Esophagus muscularis mucosa (tissue), 4 donors: Measurements from ENCODE around the gene FRY.

Source experiments
- CTCF ChIP-seq, 3 experiments: fragments of 200-600 bp in 2 of 3; fragments of 450-650 bp in 1 of 3; sonication (generic) in 2 of 3; IDR thresholded peaks; one replicate each; pipeline ENCODE4 v1.5.1; 2017 to 2019; ENCODE audit warnings: antibody characterized with exemption in 3 of 3, mild to moderate bottlenecking in 2 of 3, moderate library complexity in 1 of 3
- EP300 ChIP-seq: sonication (generic); formaldehyde crosslinking; IDR thresholded peaks from one replicate; pipeline ENCODE4 v1.6.1; 2017; ENCODE audit warnings: antibody characterized with exemption
- POLR2A ChIP-seq: fragments of 450-650 bp; IDR thresholded peaks from one replicate; pipeline ENCODE4 v1.6.1; 2017; ENCODE audit warnings: antibody characterized with exemption, moderate library complexity, mild to moderate bottlenecking, low read depth
- POLR2AphosphoS5 ChIP-seq, 2 donors: sonication (generic); formaldehyde crosslinking; IDR thresholded peaks; one replicate each; pipeline ENCODE4 v1.6.1; 2017; ENCODE audit warnings: antibody characterized with exemption in 2 of 2

- TF ChIP-seq CTCF (IDR thresholded peaks at IDR 0.05) (no peak), POLR2A (no peak), POLR2AphosphoS5 (IDR thresholded peaks at IDR 0.05) (no peak), EP300 (no peak)
Measured at GRCh38 chr13:32206097-32206740, 174.6 kb downstream of the FRY start.
